ENCODE data around the gene RASSF5. TPM values are rescaled to one million over a fixed set of nuclear protein-coding genes. Genes with fewer than 3 reads are reported as not detected.

RASSF5 gene
- total RNA-seq, 1 experiment from 2014 or later = 1.3 TPM

DNA sequence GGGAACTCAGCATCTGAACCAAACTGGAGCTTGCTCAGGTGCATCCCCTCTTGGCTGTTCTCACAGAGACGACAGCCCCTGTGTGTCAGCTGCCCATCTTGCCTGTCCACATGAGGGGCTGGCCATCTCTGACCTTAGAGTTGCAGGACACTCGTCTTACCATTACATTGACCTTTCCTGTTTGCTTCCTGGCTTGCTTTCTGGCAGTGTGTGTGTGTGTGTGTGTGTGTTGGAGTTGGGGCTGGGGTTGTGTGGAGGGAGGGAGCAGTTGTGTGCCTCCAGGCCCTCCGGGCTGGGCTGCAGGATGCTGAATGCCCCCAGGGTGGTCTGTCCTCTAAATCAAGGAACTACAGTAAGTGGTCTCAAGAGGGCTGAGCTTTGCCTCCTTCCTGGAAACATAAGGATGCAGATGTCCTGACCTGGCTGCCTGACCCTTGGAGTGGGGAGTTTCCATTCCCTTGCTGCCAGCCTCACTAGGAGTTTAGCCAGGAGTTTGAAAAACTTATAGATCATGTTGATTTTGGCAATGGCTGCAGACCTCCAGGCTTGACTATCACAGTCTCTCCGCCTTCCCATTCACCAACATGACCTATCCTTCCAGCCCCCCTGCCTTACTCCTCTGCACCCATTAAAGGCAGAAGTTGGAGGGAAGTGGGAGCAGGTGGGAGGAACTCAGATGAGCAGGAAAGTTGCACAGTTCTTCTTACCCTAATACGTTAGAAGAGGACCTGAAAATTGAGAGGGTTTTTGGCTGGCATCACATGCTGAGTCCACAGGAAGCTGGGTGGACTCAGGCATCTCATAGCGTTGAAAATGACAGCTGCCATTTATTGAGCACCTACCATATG is 19.0 kb downstream of the RASSF5 start:
- H3K36me3 ChIP-seq (ENCODE audit: control insufficient read depth, insufficient read depth, low read length) = no peaks in the 10 kb centered on the region
- no peaks in the 10 kb centered on the region for H3K9me3 Mint-ChIP-seq (ENCODE audit: unreplicated experiment)
- TF ChIP-seq, protein P1, sequence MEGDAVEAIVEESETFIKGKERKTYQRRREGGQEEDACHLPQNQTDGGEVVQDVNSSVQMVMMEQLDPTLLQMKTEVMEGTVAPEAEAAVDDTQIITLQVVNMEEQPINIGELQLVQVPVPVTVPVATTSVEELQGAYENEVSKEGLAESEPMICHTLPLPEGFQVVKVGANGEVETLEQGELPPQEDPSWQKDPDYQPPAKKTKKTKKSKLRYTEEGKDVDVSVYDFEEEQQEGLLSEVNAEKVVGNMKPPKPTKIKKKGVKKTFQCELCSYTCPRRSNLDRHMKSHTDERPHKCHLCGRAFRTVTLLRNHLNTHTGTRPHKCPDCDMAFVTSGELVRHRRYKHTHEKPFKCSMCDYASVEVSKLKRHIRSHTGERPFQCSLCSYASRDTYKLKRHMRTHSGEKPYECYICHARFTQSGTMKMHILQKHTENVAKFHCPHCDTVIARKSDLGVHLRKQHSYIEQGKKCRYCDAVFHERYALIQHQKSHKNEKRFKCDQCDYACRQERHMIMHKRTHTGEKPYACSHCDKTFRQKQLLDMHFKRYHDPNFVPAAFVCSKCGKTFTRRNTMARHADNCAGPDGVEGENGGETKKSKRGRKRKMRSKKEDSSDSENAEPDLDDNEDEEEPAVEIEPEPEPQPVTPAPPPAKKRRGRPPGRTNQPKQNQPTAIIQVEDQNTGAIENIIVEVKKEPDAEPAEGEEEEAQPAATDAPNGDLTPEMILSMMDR (IDR thresholded peaks at IDR 0.05; ENCODE audit: insufficient read depth in 1 of 2, low read depth in 1 of 2, low read length in 1 of 2, severe bottlenecking in 1 of 2, unreplicated experiment in 1 of 2) = no peak
- H3K27me3 ChIP-seq (replicated peaks; ENCODE audit: control insufficient read depth, insufficient read depth, low read length) = no peaks in the 10 kb centered on the region
- POLR2A ChIA-PET = no interaction called here
- DNase-seq = no peak
- no peak overlapping the region for H3K27ac Mint-ChIP-seq (ENCODE audit: unreplicated experiment)
- H3K4me3 Mint-ChIP-seq (ENCODE audit: unreplicated experiment) = no peak overlapping the region
- H3K36me3 Mint-ChIP-seq (ENCODE audit: insufficient read depth, unreplicated experiment) = no peaks in the 10 kb centered on the region
- intact Hi-C loops (cut with micrococcal nuclease; ENCODE audit: unreplicated experiment) = no loop called here
- no TSS peak for BruUV-seq (replicated peaks)
- H3K4me1 Mint-ChIP-seq (ENCODE audit: low read depth, unreplicated experiment) = peaks cover 12% of the 10 kb centered on the region
- H3K9me3 ChIP-seq = no peaks in the 10 kb centered on the region
- H3K4me1 ChIP-seq = peaks cover 11% of the 10 kb centered on the region
- CTCF ChIA-PET = no interaction called here
- H3K27me3 Mint-ChIP-seq (ENCODE audit: insufficient read depth, unreplicated experiment) = no peaks in the 10 kb centered on the region
- H3K4me3 ChIP-seq (ENCODE audit: low read depth, low read length) = no peak overlapping the region

DNA sequence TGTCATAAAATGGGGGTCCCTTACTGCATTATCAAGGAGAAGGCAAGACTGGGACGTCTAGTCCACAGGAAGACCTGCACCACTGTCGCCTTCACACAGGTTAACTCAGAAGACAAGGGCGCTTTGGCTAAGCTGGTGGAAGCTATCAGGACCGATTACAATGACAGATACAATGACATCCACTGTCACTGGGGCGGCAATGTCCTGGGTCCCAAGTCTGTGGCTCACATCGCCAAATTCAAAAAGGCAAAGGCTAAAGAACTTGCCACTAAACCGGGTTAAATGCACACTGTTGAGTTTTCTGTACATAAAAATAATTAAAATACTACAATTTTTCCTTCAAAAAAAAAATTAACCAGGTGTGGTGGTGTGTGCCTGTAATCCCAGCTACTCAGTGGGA is 22.1 kb downstream of the RASSF5 start:
- BruUV-seq (replicated peaks) = no TSS peak
- H3K4me3 Mint-ChIP-seq (ENCODE audit: unreplicated experiment) = no peak overlapping the region
- no peak overlapping the region for H3K4me3 ChIP-seq (ENCODE audit: low read depth, low read length)
- ChIA-PET CTCF (no interaction called here), POLR2A (no interaction called here)
- no peaks in the 10 kb centered on the region for H3K27me3 Mint-ChIP-seq (ENCODE audit: insufficient read depth, unreplicated experiment)
- no peaks in the 10 kb centered on the region for H3K27me3 ChIP-seq (replicated peaks; ENCODE audit: control insufficient read depth, insufficient read depth, low read length)
- TF ChIP-seq, protein P1 (IDR thresholded peaks at IDR 0.05; ENCODE audit: insufficient read depth in 1 of 2, low read depth in 1 of 2, low read length in 1 of 2, severe bottlenecking in 1 of 2, unreplicated experiment in 1 of 2) = no peak
- no peaks in the 10 kb centered on the region for H3K9me3 Mint-ChIP-seq (ENCODE audit: unreplicated experiment)
- no peaks in the 10 kb centered on the region for H3K36me3 Mint-ChIP-seq (ENCODE audit: insufficient read depth, unreplicated experiment)
- intact Hi-C loops (cut with micrococcal nuclease; ENCODE audit: unreplicated experiment) = no loop called here
- no peak overlapping the region for H3K27ac Mint-ChIP-seq (ENCODE audit: unreplicated experiment)
- no peaks in the 10 kb centered on the region for H3K36me3 ChIP-seq (ENCODE audit: control insufficient read depth, insufficient read depth, low read length)
- no peaks in the 10 kb centered on the region for H3K4me1 ChIP-seq
- no peaks in the 10 kb centered on the region for H3K4me1 Mint-ChIP-seq (ENCODE audit: low read depth, unreplicated experiment)
- no peak for DNase-seq
- no peaks in the 10 kb centered on the region for H3K9me3 ChIP-seq

DNA sequence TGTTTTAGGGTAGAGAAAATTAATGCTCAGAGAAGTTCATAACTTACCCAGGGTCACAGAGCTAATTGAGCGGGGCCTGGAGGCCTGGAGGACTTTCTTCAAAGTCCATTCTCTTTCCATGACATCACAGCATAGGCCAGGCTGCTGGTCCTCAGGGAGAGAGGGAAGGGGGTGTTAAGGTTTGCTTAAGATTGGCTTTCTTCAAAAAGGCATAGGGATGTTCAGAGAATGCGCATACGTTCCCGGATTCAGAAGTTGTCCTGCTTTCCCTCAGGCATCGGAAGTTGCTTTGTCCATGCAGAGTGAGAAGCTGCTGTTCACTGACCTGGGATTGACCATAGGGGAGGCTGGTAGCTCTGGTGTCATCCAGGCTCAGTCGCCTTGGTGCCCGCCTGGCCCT is 25.0 kb downstream of the RASSF5 start:
- H3K27ac Mint-ChIP-seq (ENCODE audit: unreplicated experiment) = no peak overlapping the region
- Histone ChIP-seq H3K4me3 (ENCODE audit: low read depth, low read length) (no peak overlapping the region), H3K9me3 (no peaks in the 10 kb centered on the region), H3K36me3 (ENCODE audit: control insufficient read depth, insufficient read depth, low read length) (no peaks in the 10 kb centered on the region), H3K27me3 (replicated peaks; ENCODE audit: control insufficient read depth, insufficient read depth, low read length) (no peaks in the 10 kb centered on the region; the same call in 1 of the 2 replicates), H3K4me1 (no peaks in the 10 kb centered on the region)
- ChIA-PET POLR2A (no interaction called here), CTCF (no interaction called here)
- no peaks in the 10 kb centered on the region for H3K4me1 Mint-ChIP-seq (ENCODE audit: low read depth, unreplicated experiment)
- H3K27me3 Mint-ChIP-seq (ENCODE audit: insufficient read depth, unreplicated experiment) = peaks cover 3% of the 10 kb centered on the region
- H3K36me3 Mint-ChIP-seq (ENCODE audit: insufficient read depth, unreplicated experiment) = no peaks in the 10 kb centered on the region
- H3K9me3 Mint-ChIP-seq (ENCODE audit: unreplicated experiment) = no peaks in the 10 kb centered on the region
- intact Hi-C loops (cut with micrococcal nuclease; ENCODE audit: unreplicated experiment) = no loop called here
- TF ChIP-seq, protein P1 (IDR thresholded peaks at IDR 0.05; ENCODE audit: insufficient read depth in 1 of 2, low read depth in 1 of 2, low read length in 1 of 2, severe bottlenecking in 1 of 2, unreplicated experiment in 1 of 2) = no peak
- H3K4me3 Mint-ChIP-seq (ENCODE audit: unreplicated experiment) = no peak overlapping the region
- no peak for DNase-seq
- no TSS peak for BruUV-seq (replicated peaks)
